SKM-1 treated with dmso at 0.1 percent for 144 hours (cell line): ENCODE data around the gene PRKG1.
"Not testable (repeated sequence)": the region's sequence is repeated elsewhere in the genome, so short reads cannot be mapped to it uniquely, and the experiment has no call there.

ENCODE experiments used
- DNase-seq: peaks from one replicate; lab custom pipeline; 2025; ENCODE audit not compliant: unreplicated experiment; lab: John Stamatoyannopoulos, UW

PRKG1 gene

DNA sequence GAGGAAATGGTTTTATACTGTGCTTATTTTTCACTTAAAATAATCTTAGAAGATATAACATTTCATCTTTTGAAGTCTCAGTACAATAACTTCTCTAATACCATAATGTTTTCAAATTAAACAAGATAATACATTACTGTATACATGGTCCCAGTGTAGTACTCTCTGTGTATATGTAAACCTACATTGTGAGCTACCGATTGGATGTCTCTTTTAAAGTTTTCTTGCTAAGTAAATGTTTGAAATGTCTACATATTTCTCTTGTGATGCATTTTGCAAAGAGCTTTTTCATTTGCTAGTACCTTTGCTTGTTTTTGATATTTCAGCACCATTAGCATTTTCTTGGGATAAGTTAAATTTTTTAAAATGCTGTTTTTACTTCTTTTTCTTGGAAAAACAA is 94.8 kb downstream of the PRKG1 start:
- no peak for DNase-seq

- DNase-seq = no peak
These were observed 96.4 kb downstream of the PRKG1 start for GRCh38 chr10:51170518-51171245.

- DNase-seq = no peak
These were observed 97.7 kb downstream of the PRKG1 start for GRCh38 chr10:51171946-51172345.

DNA sequence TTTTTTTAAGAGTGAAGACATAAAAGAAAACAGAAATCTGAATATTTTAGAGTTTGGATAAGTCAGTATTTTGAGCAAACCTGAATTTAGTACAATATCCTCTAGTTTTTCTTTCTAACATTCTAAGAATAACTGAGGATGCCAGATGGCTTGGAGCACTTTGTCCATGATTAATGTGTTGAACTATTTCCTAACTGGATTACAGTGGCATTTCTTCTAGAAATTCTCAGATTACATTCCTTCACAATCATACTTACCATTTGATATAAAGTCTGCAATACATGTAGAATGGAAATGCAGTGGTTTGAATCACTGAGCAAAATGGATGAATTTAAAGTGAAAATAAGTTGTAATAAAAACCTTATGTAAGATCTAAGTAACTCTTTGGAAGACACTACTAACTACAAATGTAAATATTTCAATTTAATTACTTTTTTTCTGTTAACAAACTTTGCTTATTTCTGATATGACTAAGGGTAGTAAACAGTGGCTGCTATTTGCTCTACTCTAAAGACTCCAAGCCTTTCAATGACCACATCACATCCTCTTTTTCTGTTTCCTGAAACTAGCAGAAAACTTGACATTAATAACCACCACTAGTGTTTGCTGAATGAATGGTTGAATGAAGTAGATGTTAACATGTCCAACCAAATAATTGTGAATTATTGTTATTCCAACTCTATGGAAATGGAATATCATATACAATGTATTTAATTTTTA is 102.8 kb downstream of the PRKG1 start:
- peak; percentile 4 for DNase-seq

DNA sequence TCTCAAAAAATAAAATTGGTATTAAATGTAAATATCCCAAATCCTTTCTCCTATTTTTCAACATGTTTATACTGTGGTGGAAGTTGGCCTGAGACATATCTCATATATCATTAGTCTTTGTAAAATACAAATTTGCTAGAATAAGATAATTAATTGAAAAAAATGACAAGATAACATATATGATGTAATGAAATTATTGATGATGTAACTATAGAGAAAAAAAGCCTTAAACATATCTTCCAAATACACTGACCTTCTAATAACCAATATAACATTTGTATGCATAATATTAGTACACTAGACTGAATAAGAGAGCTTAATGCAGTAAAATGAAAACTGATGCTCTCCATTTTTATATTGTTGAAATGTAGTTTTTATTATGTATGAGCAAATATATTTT is 104.3 kb downstream of the PRKG1 start:
- DNase-seq = no peak

DNA sequence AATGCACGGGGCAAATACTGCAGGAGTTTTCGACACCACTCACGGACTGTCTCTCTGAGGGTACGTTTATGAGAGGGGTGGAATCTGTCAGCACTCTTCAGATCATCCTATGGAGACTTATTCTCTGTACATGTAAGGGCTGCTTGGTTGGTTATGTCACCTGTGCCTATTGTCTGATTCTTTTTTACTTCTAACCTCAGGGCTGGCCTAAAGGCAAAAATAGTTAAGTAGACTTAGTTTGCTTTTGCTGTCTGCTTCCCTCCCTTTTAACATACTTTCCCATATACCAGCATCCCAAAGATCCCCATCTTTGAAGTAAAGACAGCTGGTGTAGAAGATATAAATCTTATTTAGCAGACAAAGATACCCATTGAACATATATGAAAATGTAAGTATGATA is 105.9 kb downstream of the PRKG1 start:
- DNase-seq = no peak

DNA sequence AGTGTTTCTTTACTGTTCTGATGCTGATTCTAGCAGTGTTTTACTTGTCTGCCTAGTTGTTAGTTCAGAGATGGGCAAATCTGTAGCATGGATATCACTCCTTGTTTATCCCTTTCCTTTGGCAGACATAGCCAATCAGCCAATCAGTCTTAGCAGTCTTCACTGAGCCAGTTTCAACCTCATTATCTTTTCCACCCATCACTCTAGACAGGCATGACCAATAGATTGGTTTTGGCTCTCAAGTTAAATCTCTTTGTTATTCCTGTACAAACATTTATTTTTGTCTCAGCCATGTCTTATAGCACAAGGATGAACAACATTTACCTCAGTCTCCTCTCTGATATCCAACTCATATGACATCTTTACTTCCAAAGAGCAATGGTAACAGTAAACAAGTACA is 109.5 kb downstream of the PRKG1 start:
- DNase-seq = no peak

DNA sequence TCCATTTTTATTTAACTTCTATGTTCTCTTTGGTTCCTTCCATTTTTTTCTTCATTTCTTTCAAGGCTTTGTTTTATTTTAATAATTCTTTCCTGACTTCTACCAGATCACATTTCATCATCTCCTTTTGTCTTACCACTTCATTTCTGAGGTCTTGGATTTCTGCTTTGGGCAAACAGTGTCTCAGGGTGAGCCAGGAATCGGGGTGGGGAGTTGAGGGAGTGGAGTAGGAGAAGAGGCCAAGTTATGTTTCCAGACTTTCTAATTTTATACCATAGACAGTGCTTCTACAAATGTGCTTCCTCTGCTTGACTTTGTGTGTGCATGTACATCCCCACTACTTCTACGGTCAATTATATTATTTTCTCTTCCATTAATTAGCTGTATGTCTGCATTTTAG is 112.1 kb downstream of the PRKG1 start:
- no peak for DNase-seq

- DNase-seq = no peak
These were observed 113.7 kb downstream of the PRKG1 start for GRCh38 chr10:51188008-51188407.

DNA sequence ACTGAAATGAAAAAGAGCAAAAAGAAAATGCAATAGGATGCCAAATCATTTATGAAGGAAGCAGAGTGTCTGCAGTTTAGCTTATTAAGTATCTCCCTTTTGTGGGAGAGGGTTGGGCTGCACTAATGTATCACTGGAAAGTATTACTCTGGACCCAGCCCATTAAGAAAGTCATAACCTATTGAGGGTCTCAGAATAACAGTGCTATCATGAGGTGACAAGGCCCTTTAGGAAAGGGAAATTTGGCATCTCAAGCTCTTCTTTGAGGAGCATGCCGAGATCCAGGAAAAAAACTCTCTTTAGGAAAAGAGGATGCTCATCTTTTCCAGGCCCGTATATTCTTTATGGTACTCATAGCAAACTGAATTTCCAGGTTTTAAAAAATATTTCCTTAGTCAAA is 114.6 kb downstream of the PRKG1 start:
- no peak for DNase-seq

GRCh38 chr10:51196508-51197175 is 122.4 kb downstream of the PRKG1 start:
- DNase-seq = no peak

GRCh38 chr10:51198170-51198569 is 123.9 kb downstream of the PRKG1 start:
- no peak for DNase-seq

DNA sequence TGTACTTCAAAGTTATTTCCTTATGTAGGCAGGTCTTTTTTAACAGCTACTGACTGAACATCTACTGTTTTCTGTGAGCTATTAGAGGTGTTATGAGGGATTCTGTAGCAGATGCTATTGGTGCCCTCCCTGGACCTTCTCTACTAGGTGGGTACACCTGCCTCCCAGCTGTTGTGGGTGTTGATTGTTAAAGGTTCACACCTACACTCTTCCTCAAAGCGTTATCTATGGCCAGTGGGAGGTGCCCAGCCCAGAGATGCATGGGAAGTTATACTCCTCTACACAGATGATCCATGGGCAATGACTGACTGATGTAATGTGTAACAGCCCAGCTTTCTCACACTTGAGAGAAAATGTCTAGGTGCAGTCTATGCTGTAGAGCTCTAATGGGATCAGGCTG is 127.7 kb downstream of the PRKG1 start:
- DNase-seq = no peak

- no peak for DNase-seq
These were observed 129.1 kb downstream of the PRKG1 start for GRCh38 chr10:51203359-51203758.

GRCh38 chr10:51204066-51204465 is 129.8 kb downstream of the PRKG1 start:
- no peak for DNase-seq

GRCh38 chr10:51204701-51205100 is 130.4 kb downstream of the PRKG1 start:
- no peak for DNase-seq

- no peak for DNase-seq
These were observed 132.2 kb downstream of the PRKG1 start for GRCh38 chr10:51206500-51206899.

DNA sequence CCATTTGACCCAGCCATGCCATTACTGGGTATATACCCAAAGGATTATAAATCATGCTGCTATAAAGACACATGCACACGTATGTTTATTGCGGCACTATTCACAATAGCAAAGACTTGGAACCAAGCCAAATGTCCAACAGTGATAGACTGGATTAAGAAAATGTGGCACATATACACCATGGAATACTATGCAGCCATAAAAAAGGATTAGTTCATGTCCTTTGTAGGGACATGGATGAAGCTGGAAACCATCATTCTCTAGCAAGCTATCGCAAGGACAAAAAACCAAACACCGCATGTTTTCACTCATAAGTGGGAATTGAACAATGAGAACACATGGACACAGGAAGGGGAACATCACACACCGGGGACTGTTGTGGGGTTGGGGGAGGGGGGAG is 138.7 kb downstream of the PRKG1 start:
- DNase-seq = not testable (repeated sequence)

GRCh38 chr10:51214207-51215196 is 140.2 kb downstream of the PRKG1 start:
- DNase-seq = no peak

DNA sequence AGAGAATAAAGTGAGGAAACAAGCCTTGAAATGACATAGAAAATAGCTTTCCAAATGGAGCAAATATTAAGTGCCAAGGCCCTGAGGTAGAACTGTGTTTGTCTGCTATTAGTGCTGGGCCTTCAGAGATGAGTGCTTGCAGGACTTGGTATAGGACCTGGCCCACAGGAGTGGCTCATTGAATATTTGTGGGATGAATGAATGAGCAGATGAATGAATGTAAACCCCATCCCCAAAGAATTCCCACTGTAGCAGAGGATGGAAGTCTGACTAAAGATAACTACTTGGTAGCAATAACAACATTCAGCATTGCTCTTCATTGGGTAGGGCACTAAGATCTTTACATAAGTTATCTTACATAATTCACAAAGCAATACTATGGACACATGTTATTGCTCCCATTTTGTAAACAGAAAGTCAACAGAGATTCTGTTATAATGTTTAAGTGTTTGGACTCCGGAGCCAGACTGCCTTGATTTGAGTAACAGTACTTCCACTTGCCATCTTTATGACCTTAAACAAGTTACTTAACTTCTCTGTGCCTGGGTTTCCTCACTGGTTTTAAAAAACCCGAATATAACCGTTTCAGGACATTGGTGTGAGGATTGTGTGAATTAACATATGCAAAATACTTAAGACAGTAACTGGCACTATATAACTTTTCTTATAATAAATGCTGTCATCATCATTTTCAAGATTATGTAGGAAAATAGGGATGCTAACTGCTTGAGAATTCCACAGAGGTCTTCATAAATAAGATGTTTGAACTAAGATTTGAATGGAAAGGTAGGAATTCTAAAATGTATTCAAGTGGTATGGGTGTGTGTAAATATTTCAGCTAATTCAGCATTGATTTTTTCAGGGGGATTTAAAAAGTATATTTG is 141.9 kb downstream of the PRKG1 start:
- no peak for DNase-seq
